GM12878 (cell line): Measurements from ENCODE around the gene TTC39A. TPM values are rescaled to one million over a fixed set of nuclear protein-coding genes. Genes with fewer than 3 reads are reported as not detected.
A peak's percentile ranks its signal among the peaks of the same experiment; 100 is the strongest.

ENCODE experiments used
- ATAC-seq: fragments of 200-7000 bp; cut with Tn5 transposase; 3 replicates; pipeline ENCODE4 v1.9.1; 2020; ENCODE audit warnings: mild to moderate bottlenecking, moderate library complexity
- Bru-seq: library from RNA; stranded (reverse); fragments of 400-500 nt; gene quantifications from one replicate; lab custom pipeline; 2021; lab: Mats Ljungman, UMichigan
- BruChase-seq, 2 experiments: library from RNA; stranded (reverse); fragments of 400-500 nt; gene quantifications; one replicate each; lab custom pipeline; 2021; lab: Mats Ljungman, UMichigan
- BruUV-seq: library from RNA; stranded (reverse); fragments of 400-500 nt; replicated peaks from 2 replicates; lab custom pipeline; 2021; lab: Mats Ljungman, UMichigan
- CTCF ChIA-PET: fragments of 300-600 bp; sonication (Branson Sonifier 250); formaldehyde crosslinking; extraction: SDS; loops from one replicate; lab custom pipeline; 2021; ENCODE audit warnings: inconsistent platforms; lab: Yijun Ruan, JAX
- POLR2A ChIA-PET: fragments of 350-600 bp; formaldehyde crosslinking; extraction: SDS; loops from one replicate; lab custom pipeline; 2021; ENCODE audit warnings: inconsistent platforms; lab: Charles Lee
- RAD21 ChIA-PET: fragments of 300-600 bp; sonication (Branson Sonifier 250); formaldehyde crosslinking; loops from one replicate; lab custom pipeline; 2023; ENCODE audit warnings: antibody characterized with exemption; ENCODE audit not compliant: unreplicated experiment; lab: Charles Lee
- SMC1A ChIA-PET: fragments of 300-600 bp; sonication (Branson Sonifier 250); formaldehyde crosslinking; loops from one replicate; lab custom pipeline; 2023; ENCODE audit not compliant: unreplicated experiment, uncharacterized antibody; lab: Charles Lee
- DNase-seq: peaks from one replicate; pipeline ENCODE4 v3.0.0-alpha.2; 2011; ENCODE audit warnings: low read depth, low spot score
- FAIRE-seq: peaks from 3 replicates; lab custom pipeline; 2011; peaks lifted over from hg19 to GRCh38; lab: Jason Lieb, UNC
- H2AFZ ChIP-seq: 2 replicates; pipeline ENCODE4 v1.6.0; 2011; ENCODE audit warnings: low read depth, low read length, control low read depth; ENCODE audit not compliant: control insufficient read depth
- H3K27ac ChIP-seq: 2 replicates; pipeline ENCODE4 v1.5.1; 2011; ENCODE audit warnings: control low read depth; ENCODE audit not compliant: control insufficient read depth, insufficient read depth
- H3K27me3 ChIP-seq, 2 experiments: replicated peaks in 1 of 2; 2 replicates each; pipeline versions ENCODE4 v1.6.0 to v1.6.1; 2011; ENCODE audit warnings: low read length in 1 of 2; ENCODE audit not compliant: control insufficient read depth in 2 of 2, insufficient read depth in 2 of 2
- H3K36me3 ChIP-seq, 2 experiments: 2 replicates each; pipeline ENCODE4 v1.5.1; 2011; ENCODE audit warnings: low read length in 1 of 2; ENCODE audit not compliant: control insufficient read depth in 2 of 2, insufficient read depth in 2 of 2
- H3K4me1 ChIP-seq: 2 replicates; pipeline ENCODE4 v1.6.1; 2011; ENCODE audit warnings: mild to moderate bottlenecking, low read length, moderate library complexity, mixed read lengths; ENCODE audit not compliant: control insufficient read depth, insufficient read depth
- H3K4me2 ChIP-seq: 2 replicates; pipeline ENCODE4 v1.6.0; 2011; ENCODE audit warnings: control low read depth; ENCODE audit not compliant: control insufficient read depth, insufficient read depth
- H3K4me3 ChIP-seq: fragments of 200-600 bp; sonication (generic); 2 replicates; pipeline ENCODE4 v1.5.1; 2016
- H3K79me2 ChIP-seq: 2 replicates; pipeline ENCODE4 v1.6.0; 2011; ENCODE audit warnings: low read length; ENCODE audit not compliant: control insufficient read depth, insufficient read depth
- H3K9ac ChIP-seq: 2 replicates; pipeline ENCODE4 v1.8.0; 2011; ENCODE audit warnings: low read length, control low read depth, mixed read lengths; ENCODE audit not compliant: control insufficient read depth, insufficient read depth
- H3K9me3 ChIP-seq: replicated peaks from 3 replicates; pipeline ENCODE4 v1.5.1; 2011; ENCODE audit warnings: mild to moderate bottlenecking, low read length; ENCODE audit not compliant: control insufficient read depth, insufficient read depth
- H4K20me1 ChIP-seq: 2 replicates; pipeline ENCODE4 v1.6.0; 2011; ENCODE audit not compliant: control insufficient read depth, insufficient read depth
- EED ChIP-seq: sonication (generic); IDR thresholded peaks from 2 replicates; pipeline ENCODE4 v1.6.1; 2016; ENCODE audit warnings: antibody characterized with exemption, low read depth
- EGR1 ChIP-seq, 2 experiments: IDR thresholded peaks; 1 replicate in 1 of 2; 2 replicates in 1 of 2; pipeline ENCODE4 v1.6.1; 2011 to 2012; ENCODE audit warnings: low read depth in 2 of 2, low read length in 2 of 2, borderline replicate concordance in 1 of 2, mild to moderate bottlenecking in 1 of 2, moderate library complexity in 1 of 2
- MTA2 ChIP-seq: fragments of 450-650 bp; IDR thresholded peaks from 2 replicates; pipeline ENCODE4 v1.6.1; 2016; ENCODE audit warnings: low read depth, mild to moderate bottlenecking, moderate library complexity
- POLR2A ChIP-seq: IDR thresholded peaks from 2 replicates; pipeline ENCODE4 v1.6.1; 2011; ENCODE audit warnings: low read depth, mild to moderate bottlenecking, low read length
- USF2 ChIP-seq: IDR thresholded peaks from 2 replicates; pipeline ENCODE4 v1.6.1; 2011; ENCODE audit warnings: low read depth, low read length, improper control_type of control experiment, borderline replicate concordance
- ZBED1 ChIP-seq: IDR thresholded peaks from 2 replicates; pipeline ENCODE4 v1.6.1; 2016; ENCODE audit warnings: borderline replicate concordance
- ZBTB33 ChIP-seq: fragments of 450-650 bp; IDR thresholded peaks from 2 replicates; pipeline ENCODE4 v1.6.1; 2017; ENCODE audit warnings: mild to moderate bottlenecking
- ZNF592 ChIP-seq: fragments of 450-650 bp; IDR thresholded peaks from 2 replicates; pipeline ENCODE4 v1.6.1; 2017; ENCODE audit warnings: mild to moderate bottlenecking, moderate library complexity
- whole genome bisulfite sequencing: methylation state at CpG from one replicate; pipeline ENCODE4 v1.1.6; 2016; ENCODE audit warnings: low lambda C conversion rate; ENCODE audit not compliant: insufficient replicate concordance, insufficient coverage; ENCODE audit errors: missing lambda C conversion rate; 5-methylcytosine and 5-hydroxymethylcytosine counted together
- in situ Hi-C: fragments of 300-500 bp; cut with MboI; formaldehyde crosslinking; loops from 9 replicates; pipeline ENCODE4 v1.14.3; 2018; ENCODE audit warnings: mixed read lengths
- intact Hi-C: fragments of 100-400 bp; cut with micrococcal nuclease; formaldehyde crosslinking; loops from one replicate; pipeline ENCODE4 v1.14.2; 2022; ENCODE audit not compliant: unreplicated experiment
- long read RNA-seq, 2 experiments: library from polyadenylated mRNA; unstranded; transcript quantifications; one replicate each; pipeline ENCODE4 v2.0.0, GENCODE V29; 2019 to 2020
- polyA minus RNA-seq, 3 experiments: library from RNA; depleted of rRNA, polyadenylated mRNA; stranded (reverse); fragments of >200 nt; gene quantifications; 2 replicates each; pipeline ENCODE4 v1.2.3, GENCODE V29; 2011
- polyA plus RNA-seq, 11 experiments: library from polyadenylated mRNA; depleted of rRNA in 4 of 11; unstranded in 6 of 11; stranded (reverse) in 5 of 11; fragments of >200 nt; fragmentation: Nextera tagmentation in 4 of 11; fragmentation: Illumina TruSeq in 1 of 11; extraction: Ambion mirVana in 4 of 11; extraction: Trizol in 1 of 11; gene quantifications; 1 replicate in 1 of 11; 2 replicates in 10 of 11; pipeline versions ENCODE4 v1.2.1 to v1.2.3, GENCODE V29; 2011 to 2016; ENCODE audit warnings: inconsistent platforms in 2 of 11, missing spikeins in 2 of 11, low read depth in 1 of 11
- total RNA-seq, 4 experiments: library from RNA; depleted of rRNA in 3 of 4; stranded (reverse); fragments of >200 nt in 3 of 4; fragmentation: Illumina TruSeq in 1 of 4; extraction: Trizol in 1 of 4; gene quantifications; 2 replicates each; pipeline versions ENCODE4 v1.2.1 to v1.2.3, GENCODE V29; 2013 to 2021
- TF ChIP-seq, protein P1 (sequence below): IDR thresholded peaks from 2 replicates; pipeline ENCODE4 v1.6.1; 2012; ENCODE audit warnings: low read length, inconsistent platforms

TTC39A gene
- 2.0 and 2.7 TPM in 2 replicates for total RNA-seq (2013; cell fraction: nucleolus; rRNA removed)
- total RNA-seq (2014; rRNA removed) (0.82 and 1.6 TPM in 2 replicates), total RNA-seq (2014; rRNA removed; fragmentation: Illumina TruSeq; extraction: Trizol) (1.3 and 1.4 TPM in 2 replicates), total RNA-seq (2021) (1.5 and 3.5 TPM in 2 replicates), polyA plus RNA-seq (2011; rRNA removed) (0.19 and 0.50 TPM in 2 replicates), polyA plus RNA-seq (2014; fragmentation: Illumina TruSeq; extraction: Trizol) (1.2 and 1.5 TPM in 2 replicates), polyA plus RNA-seq (2014; fragmentation: Nextera tagmentation; extraction: Ambion mirVana) (1 to 10 TPM in 1 of 2 experiments, under 1 TPM in 1; 0.75 to 1.1 TPM), polyA plus RNA-seq (2014; rRNA removed) (1.5 and 3.0 TPM in 2 replicates), polyA plus RNA-seq (2016; fragmentation: Nextera tagmentation; extraction: Ambion mirVana) (under 1 TPM; 0.18 to 0.94 TPM), polyA minus RNA-seq (2011; rRNA and poly(A)+ RNA removed) (0.10 and 0.15 TPM in 2 replicates), Bru-seq, nascent RNA (percentile 29 among the genes with signal in this experiment), BruChase-seq, experiment 1, labeled RNA remaining after a 6-hour chase (percentile 34 among the genes with signal in this experiment), BruChase-seq, experiment 2, labeled RNA remaining after a 2-hour chase (percentile 40 among the genes with signal in this experiment)
- 1.1 TPM for polyA plus RNA-seq (2011; ENCODE audit: low read depth)
- polyA plus RNA-seq (2011; cell fraction: cytosol; rRNA removed), result 0.10 and 0.15 TPM in 2 replicates
- 0.18 and 0.48 TPM in 2 replicates for polyA plus RNA-seq (2011; cell fraction: nucleus; rRNA removed)
- polyA plus RNA-seq (2012), result 0.22 and 1.00 TPM in 2 replicates
- not detected in 2 replicates for polyA minus RNA-seq (2011; cell fraction: cytosol; rRNA and poly(A)+ RNA removed)
- polyA minus RNA-seq (2011; cell fraction: nucleus; rRNA and poly(A)+ RNA removed), result under 0.01 and 0.10 TPM in 2 replicates
- long read RNA-seq, experiment 1, partial matches to known transcripts, result 0 of 1 reads
- long read RNA-seq, experiment 1, other reads (novel, unspliced or antisense), result 1 of 1 reads
- long read RNA-seq, experiment 2, result 0 reads

DNA sequence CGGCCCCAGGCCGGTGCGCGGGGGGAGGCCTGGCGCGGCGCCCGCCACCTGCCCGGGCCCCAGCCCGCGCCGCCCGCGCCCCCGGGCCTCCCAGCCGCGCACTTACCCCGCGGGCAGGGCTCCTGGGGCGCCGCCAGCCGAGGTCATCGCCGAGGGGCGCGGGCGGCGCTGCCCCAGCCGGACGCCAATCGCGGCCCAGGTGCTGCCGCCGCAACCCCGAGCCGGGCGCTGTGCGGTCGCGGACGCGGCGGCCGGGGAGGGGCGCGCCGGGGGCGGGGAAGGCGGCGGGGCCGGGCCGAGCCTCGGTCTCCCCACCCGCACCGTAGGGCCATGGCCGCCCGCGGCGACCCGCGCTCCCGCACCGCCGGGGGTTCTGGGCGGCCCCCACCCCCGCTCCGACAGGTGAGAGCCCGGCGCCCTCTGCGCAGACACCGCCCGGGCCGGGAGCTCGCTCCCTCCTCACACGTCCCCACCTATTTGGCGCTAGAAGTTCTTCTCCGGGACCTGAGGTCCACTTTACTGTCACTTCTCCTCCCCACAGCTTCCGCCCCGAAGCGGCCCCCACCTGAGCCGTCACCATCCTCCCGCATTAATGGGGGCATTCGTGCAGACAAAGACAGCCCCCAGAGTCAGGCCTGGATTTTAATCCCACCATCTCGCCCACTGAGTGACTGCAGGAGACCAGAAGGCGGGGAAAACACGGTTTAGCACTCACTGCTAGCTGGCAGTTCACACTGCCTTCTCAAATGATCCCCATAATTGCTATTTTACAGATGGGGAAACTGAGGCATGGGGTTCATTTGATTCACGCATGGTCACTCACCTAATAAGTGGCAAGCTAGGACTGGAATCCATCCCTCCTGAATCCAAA lies at the start of gene TTC39A:
Gene TTC39A (minus strand): TSS at position 232 of the 871 bp plus-strand sequence. CDS start 85 bp downstream, at position 147.
- Histone ChIP-seq H4K20me1 (no peaks in the 10 kb centered on the region), H3K36me3 (no peaks in the 10 kb centered on the region), H2AFZ (peak within 1 kb of the TSS; percentile 51), H3K4me2 (peak within 1 kb of the TSS; percentile 77), H3K27ac (no peak within 1 kb of the TSS), H3K27me3 (peaks cover 2 to 4% of the 10 kb centered on the region in 2 experiments; a peak in 3 of 4 replicates), H3K79me2 (no peaks in the 10 kb centered on the region), H3K4me3 (peak within 1 kb of the TSS; percentile 47), H3K9ac (no peak within 1 kb of the TSS), H3K9me3 (no peaks in the 10 kb centered on the region), H3K4me1 (peaks cover 9% of the 10 kb centered on the region)
- POLR2A ChIA-PET, result no interaction called here
- ATAC-seq (peak; percentile 22; the same call in 2 of the 3 replicates), FAIRE-seq (no peak), DNase-seq (no peak)
- RAD21 ChIA-PET, result interaction anchor here (0.9 kb wide), 1 partner anchor 8 kb away, joined by 3 read pairs; no protein-coding TSS in a partner anchor
- WGBS, result 2% methylated on average over 32 of the region's 87 CpGs
- CTCF ChIA-PET, result interaction anchor here (0.7 to 1.6 kb wide), 2 partner anchors 34 to 532 kb away, joined by 4 to 6 read pairs; no protein-coding TSS in a partner anchor
- in situ Hi-C loops, result no loop called here
- BruUV-seq, result no TSS peak
- intact Hi-C loops, result no loop called here
- SMC1A ChIA-PET, result interaction anchor here (1.8 kb wide), 1 partner anchor 26 kb away, joined by 5 read pairs; no protein-coding TSS in a partner anchor
- no peak for TF ChIP-seq EGR1 (IDR thresholded peaks at IDR 0.05; ENCODE audit: borderline replicate concordance in 1 of 2, low read depth in 2 of 2, low read length in 2 of 2)
- no peak for TF ChIP-seq ZBED1
- TF ChIP-seq POLR2A, result no peak
- no peak for TF ChIP-seq USF2
- TF ChIP-seq, protein P1, sequence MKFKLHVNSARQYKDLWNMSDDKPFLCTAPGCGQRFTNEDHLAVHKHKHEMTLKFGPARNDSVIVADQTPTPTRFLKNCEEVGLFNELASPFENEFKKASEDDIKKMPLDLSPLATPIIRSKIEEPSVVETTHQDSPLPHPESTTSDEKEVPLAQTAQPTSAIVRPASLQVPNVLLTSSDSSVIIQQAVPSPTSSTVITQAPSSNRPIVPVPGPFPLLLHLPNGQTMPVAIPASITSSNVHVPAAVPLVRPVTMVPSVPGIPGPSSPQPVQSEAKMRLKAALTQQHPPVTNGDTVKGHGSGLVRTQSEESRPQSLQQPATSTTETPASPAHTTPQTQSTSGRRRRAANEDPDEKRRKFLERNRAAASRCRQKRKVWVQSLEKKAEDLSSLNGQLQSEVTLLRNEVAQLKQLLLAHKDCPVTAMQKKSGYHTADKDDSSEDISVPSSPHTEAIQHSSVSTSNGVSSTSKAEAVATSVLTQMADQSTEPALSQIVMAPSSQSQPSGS, result no peak
- no peak for TF ChIP-seq ZBTB33
- no peak for TF ChIP-seq MTA2
- TF ChIP-seq EED, result no peak
- no peak for TF ChIP-seq ZNF592
